GM12878 (cell line): Measurements from ENCODE around the gene ZSCAN4. TPM values are rescaled to one million over a fixed set of nuclear protein-coding genes. Genes with fewer than 3 reads are reported as not detected.

Experiments
- ATF7 ChIP-seq: fragments of 450-650 bp; IDR thresholded peaks from 2 replicates; pipeline ENCODE4 v1.6.1; 2016; ENCODE audit warnings: low read depth, mild to moderate bottlenecking
- CHD1 ChIP-seq: IDR thresholded peaks from 2 replicates; pipeline ENCODE4 v1.6.1; 2012; ENCODE audit warnings: low read depth, low read length, improper control_type of control experiment
- EED ChIP-seq: sonication (generic); IDR thresholded peaks from 2 replicates; pipeline ENCODE4 v1.6.1; 2016; ENCODE audit warnings: antibody characterized with exemption, low read depth
- ETV6 ChIP-seq, 2 experiments: fragments of 450-650 bp in 1 of 2; IDR thresholded peaks in 1 of 2; conservative IDR thresholded peaks in 1 of 2; 2 replicates each; pipeline ENCODE4 v1.6.1; 2014; ENCODE audit warnings: antibody characterized with exemption in 1 of 2, borderline replicate concordance in 1 of 2, low read depth in 1 of 2, mild to moderate bottlenecking in 1 of 2, moderate library complexity in 1 of 2
- FOS ChIP-seq: IDR thresholded peaks from 3 replicates; pipeline ENCODE4 v1.6.1; 2011; ENCODE audit warnings: borderline replicate concordance; ENCODE audit not compliant: insufficient read length; ENCODE audit errors: extremely low read depth
- HCFC1 ChIP-seq: fragments of 150-350 bp; IDR thresholded peaks from 2 replicates; pipeline ENCODE4 v1.6.1; 2014; ENCODE audit warnings: low read length
- KAT2A ChIP-seq: conservative IDR thresholded peaks from 2 replicates; pipeline ENCODE4 v1.6.1; 2011; ENCODE audit warnings: low read depth, low read length; ENCODE audit not compliant: control insufficient read depth
- KLF5 ChIP-seq: fragments of 450-650 bp; IDR thresholded peaks from 2 replicates; pipeline ENCODE4 v1.6.1; 2014; ENCODE audit warnings: mild to moderate bottlenecking; ENCODE audit not compliant: partially characterized antibody
- LARP7 ChIP-seq: fragments of 450-650 bp; IDR thresholded peaks from 2 replicates; pipeline ENCODE4 v1.6.1; 2017; ENCODE audit warnings: mild to moderate bottlenecking
- MXI1 ChIP-seq: fragments of 150-350 bp; IDR thresholded peaks from 2 replicates; pipeline ENCODE4 v1.6.1; 2011; ENCODE audit warnings: low read depth, mild to moderate bottlenecking, inconsistent platforms, low read length, improper control_type of control experiment
- MYC ChIP-seq: IDR thresholded peaks from 2 replicates; pipeline ENCODE4 v1.6.1; 2011; ENCODE audit warnings: mild to moderate bottlenecking, low read length, moderate library complexity, inconsistent platforms; ENCODE audit not compliant: insufficient read depth, insufficient replicate concordance, insufficient read length, severe bottlenecking
- NBN ChIP-seq: fragments of 450-650 bp; IDR thresholded peaks from 2 replicates; pipeline ENCODE4 v1.6.1; 2016
- PAX5 ChIP-seq: IDR thresholded peaks from 2 replicates; pipeline ENCODE4 v1.6.1; 2011; ENCODE audit warnings: low read depth, low read length, borderline replicate concordance
- PAX8 ChIP-seq: fragments of 450-650 bp; IDR thresholded peaks from 2 replicates; pipeline ENCODE4 v1.6.1; 2017; ENCODE audit warnings: mild to moderate bottlenecking, moderate library complexity
- RAD21 ChIP-seq: IDR thresholded peaks from 2 replicates; pipeline ENCODE4 v1.6.1; 2011; ENCODE audit warnings: mild to moderate bottlenecking, low read depth, low read length, moderate library complexity; ENCODE audit not compliant: insufficient read depth
- RCOR1 ChIP-seq: conservative IDR thresholded peaks from 2 replicates; pipeline ENCODE4 v1.6.1; 2012; ENCODE audit warnings: low read depth, low read length, improper control_type of control experiment
- RELA ChIP-seq: fragments of 450-650 bp; IDR thresholded peaks from 2 replicates; pipeline ENCODE4 v1.8.0; 2014; ENCODE audit warnings: borderline replicate concordance; ENCODE audit not compliant: partially characterized antibody
- SMAD5 ChIP-seq: IDR thresholded peaks from 2 replicates; pipeline ENCODE4 v1.6.1; 2016; ENCODE audit warnings: antibody characterized with exemption, low read depth
- SMARCA5 ChIP-seq: fragments of 450-650 bp; IDR thresholded peaks from 2 replicates; pipeline ENCODE4 v1.6.1; 2017; ENCODE audit warnings: mild to moderate bottlenecking
- SP1 ChIP-seq: IDR thresholded peaks from one replicate; pipeline ENCODE4 v1.6.1; 2011; ENCODE audit warnings: low read depth, low read length
- STAT1 ChIP-seq: fragments of 450-650 bp; conservative IDR thresholded peaks from 2 replicates; pipeline ENCODE4 v1.6.1; 2014; ENCODE audit warnings: antibody characterized with exemption, mild to moderate bottlenecking
- TARDBP ChIP-seq: IDR thresholded peaks from 2 replicates; pipeline ENCODE4 v1.6.1; 2016; ENCODE audit warnings: borderline replicate concordance
- WRNIP1 ChIP-seq: IDR thresholded peaks from 2 replicates; pipeline ENCODE4 v1.6.1; 2011; ENCODE audit warnings: low read depth, low read length, improper control_type of control experiment, borderline replicate concordance
- ZBED1 ChIP-seq: IDR thresholded peaks from 2 replicates; pipeline ENCODE4 v1.6.1; 2016; ENCODE audit warnings: borderline replicate concordance
- ZNF217 ChIP-seq: fragments of 450-650 bp; IDR thresholded peaks from 2 replicates; pipeline ENCODE4 v1.6.1; 2017; ENCODE audit warnings: antibody characterized with exemption, mild to moderate bottlenecking
- polyA plus RNA-seq, 11 experiments: library from polyadenylated mRNA; depleted of rRNA in 4 of 11; unstranded in 6 of 11; stranded (reverse) in 5 of 11; fragments of >200 nt; fragmentation: Nextera tagmentation in 4 of 11; fragmentation: Illumina TruSeq in 1 of 11; extraction: Ambion mirVana in 4 of 11; extraction: Trizol in 1 of 11; gene quantifications; 1 replicate in 1 of 11; 2 replicates in 10 of 11; pipeline versions ENCODE4 v1.2.1 to v1.2.3, GENCODE V29; 2011 to 2016; ENCODE audit warnings: inconsistent platforms in 2 of 11, missing spikeins in 2 of 11, low read depth in 1 of 11
- total RNA-seq, 4 experiments: library from RNA; depleted of rRNA in 3 of 4; stranded (reverse); fragments of >200 nt in 3 of 4; fragmentation: Illumina TruSeq in 1 of 4; extraction: Trizol in 1 of 4; gene quantifications; 2 replicates each; pipeline versions ENCODE4 v1.2.1 to v1.2.3, GENCODE V29; 2013 to 2021
- TF ChIP-seq, protein P1 (sequence below): IDR thresholded peaks from 2 replicates; pipeline ENCODE4 v1.6.1; 2012; ENCODE audit warnings: low read depth, low read length, improper control_type of control experiment
- TF ChIP-seq, protein P2 (sequence below): fragments of 450-650 bp; IDR thresholded peaks from 2 replicates; pipeline ENCODE4 v1.6.1; 2017; ENCODE audit warnings: low read depth, mild to moderate bottlenecking, moderate library complexity
- TF ChIP-seq, protein P3 (sequence below): fragments of 450-650 bp; IDR thresholded peaks from 2 replicates; pipeline ENCODE4 v1.6.1; 2016; ENCODE audit warnings: mild to moderate bottlenecking
- TF ChIP-seq, protein P4 (sequence below): fragments of 450-650 bp; conservative IDR thresholded peaks from 2 replicates; pipeline ENCODE4 v1.6.1; 2017; ENCODE audit warnings: mild to moderate bottlenecking, moderate library complexity

The ZSCAN4 gene
- total and polyA plus RNA-seq, 10 of the 15 experiments (the other 5 are each of a cell fraction or from before 2014, with no cell fraction given), result 0.04 to 0.10 (median 0.06) TPM; not detected in 7

DNA sequence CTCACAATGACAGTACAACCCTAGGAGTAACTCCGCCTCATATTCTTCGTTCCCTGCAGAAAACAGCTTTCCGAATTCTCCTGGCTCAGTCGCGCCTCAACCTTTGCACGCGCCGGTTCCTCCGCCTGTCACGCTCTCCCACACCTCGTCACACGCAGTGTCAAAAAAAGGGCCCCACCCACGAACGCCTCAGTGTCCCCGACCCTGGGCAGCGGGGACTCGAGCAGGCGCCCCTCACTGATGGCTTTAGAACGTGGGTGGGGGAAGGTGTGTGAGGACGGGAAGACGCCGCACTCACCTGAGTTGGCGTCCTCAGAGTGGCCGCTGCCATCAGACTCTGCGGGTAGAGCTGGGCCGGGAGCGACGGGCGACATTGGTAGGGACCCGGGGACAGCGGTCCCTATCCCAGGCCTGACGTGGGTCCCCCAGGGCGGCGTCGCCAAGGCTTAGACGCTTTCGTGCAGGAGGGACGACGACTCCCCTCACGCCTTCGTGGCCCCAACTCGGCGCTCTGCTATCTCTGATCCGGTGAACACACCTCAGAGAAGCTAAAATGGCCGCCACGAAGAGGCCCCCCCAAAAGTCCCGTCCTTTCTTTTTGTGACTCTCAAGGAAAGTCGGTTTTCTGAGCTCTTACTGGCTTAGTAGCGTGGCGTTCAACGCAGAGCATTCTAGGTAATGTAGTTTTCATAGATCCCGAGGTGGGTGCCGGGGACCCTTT lies 40.1 kb downstream of the ZSCAN4 start, which contains the start of gene ZNF154 (continued):
- TF ChIP-seq CHD1 (no peak), PAX5 (no peak), NBN (no peak), RELA (no peak), KAT2A (no peak), KLF5 (no peak), TARDBP (no peak), SMAD5 (no peak), ZBED1 (no peak), ZNF217 (no peak), WRNIP1 (no peak), ATF7 (no peak), RAD21 (no peak), MYC (no peak), PAX8 (no peak), MXI1 (no peak), EED (no peak), SMARCA5 (no peak), ETV6 (conservative IDR thresholded peaks at IDR 0.05 in 1 of 2, IDR thresholded peaks at IDR 0.05 in 1 of 2; ENCODE audit: borderline replicate concordance in 1 of 2, low read depth in 1 of 2) (no peak), RCOR1 (no peak), LARP7 (no peak), SP1 (no peak), FOS (no peak), STAT1 (no peak), HCFC1 (peak; percentile 63)
- TF ChIP-seq, protein P1, sequence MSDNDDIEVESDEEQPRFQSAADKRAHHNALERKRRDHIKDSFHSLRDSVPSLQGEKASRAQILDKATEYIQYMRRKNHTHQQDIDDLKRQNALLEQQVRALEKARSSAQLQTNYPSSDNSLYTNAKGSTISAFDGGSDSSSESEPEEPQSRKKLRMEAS, result no peak
- TF ChIP-seq, protein P2, sequence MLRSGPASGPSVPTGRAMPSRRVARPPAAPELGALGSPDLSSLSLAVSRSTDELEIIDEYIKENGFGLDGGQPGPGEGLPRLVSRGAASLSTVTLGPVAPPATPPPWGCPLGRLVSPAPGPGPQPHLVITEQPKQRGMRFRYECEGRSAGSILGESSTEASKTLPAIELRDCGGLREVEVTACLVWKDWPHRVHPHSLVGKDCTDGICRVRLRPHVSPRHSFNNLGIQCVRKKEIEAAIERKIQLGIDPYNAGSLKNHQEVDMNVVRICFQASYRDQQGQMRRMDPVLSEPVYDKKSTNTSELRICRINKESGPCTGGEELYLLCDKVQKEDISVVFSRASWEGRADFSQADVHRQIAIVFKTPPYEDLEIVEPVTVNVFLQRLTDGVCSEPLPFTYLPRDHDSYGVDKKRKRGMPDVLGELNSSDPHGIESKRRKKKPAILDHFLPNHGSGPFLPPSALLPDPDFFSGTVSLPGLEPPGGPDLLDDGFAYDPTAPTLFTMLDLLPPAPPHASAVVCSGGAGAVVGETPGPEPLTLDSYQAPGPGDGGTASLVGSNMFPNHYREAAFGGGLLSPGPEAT, result peak; percentile 59; the same call in 1 of the 2 replicates
- TF ChIP-seq, protein P3, sequence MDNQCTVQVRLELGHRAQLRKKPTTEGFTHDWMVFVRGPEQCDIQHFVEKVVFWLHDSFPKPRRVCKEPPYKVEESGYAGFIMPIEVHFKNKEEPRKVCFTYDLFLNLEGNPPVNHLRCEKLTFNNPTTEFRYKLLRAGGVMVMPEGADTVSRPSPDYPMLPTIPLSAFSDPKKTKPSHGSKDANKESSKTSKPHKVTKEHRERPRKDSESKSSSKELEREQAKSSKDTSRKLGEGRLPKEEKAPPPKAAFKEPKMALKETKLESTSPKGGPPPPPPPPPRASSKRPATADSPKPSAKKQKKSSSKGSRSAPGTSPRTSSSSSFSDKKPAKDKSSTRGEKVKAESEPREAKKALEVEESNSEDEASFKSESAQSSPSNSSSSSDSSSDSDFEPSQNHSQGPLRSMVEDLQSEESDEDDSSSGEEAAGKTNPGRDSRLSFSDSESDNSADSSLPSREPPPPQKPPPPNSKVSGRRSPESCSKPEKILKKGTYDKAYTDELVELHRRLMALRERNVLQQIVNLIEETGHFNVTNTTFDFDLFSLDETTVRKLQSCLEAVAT, result 0 out of 2 replicates have a peak, but pooled peaks have one; percentile 52
- TF ChIP-seq, protein P4, sequence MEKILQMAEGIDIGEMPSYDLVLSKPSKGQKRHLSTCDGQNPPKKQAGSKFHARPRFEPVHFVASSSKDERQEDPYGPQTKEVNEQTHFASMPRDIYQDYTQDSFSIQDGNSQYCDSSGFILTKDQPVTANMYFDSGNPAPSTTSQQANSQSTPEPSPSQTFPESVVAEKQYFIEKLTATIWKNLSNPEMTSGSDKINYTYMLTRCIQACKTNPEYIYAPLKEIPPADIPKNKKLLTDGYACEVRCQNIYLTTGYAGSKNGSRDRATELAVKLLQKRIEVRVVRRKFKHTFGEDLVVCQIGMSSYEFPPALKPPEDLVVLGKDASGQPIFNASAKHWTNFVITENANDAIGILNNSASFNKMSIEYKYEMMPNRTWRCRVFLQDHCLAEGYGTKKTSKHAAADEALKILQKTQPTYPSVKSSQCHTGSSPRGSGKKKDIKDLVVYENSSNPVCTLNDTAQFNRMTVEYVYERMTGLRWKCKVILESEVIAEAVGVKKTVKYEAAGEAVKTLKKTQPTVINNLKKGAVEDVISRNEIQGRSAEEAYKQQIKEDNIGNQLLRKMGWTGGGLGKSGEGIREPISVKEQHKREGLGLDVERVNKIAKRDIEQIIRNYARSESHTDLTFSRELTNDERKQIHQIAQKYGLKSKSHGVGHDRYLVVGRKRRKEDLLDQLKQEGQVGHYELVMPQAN, result peak; percentile 39; the same call in 1 of the 2 replicates
